HL-60 (cell line): Measurements from ENCODE around the gene NR5A2.

Experiments used
- DNase-seq, 2 experiments: peaks; one replicate each; pipeline ENCODE4 v3.0.0-alpha.2; 2010 to 2020; ENCODE audit warnings: low read depth in 1 of 2, low spot score in 1 of 2
- H3K27ac ChIP-seq: fragments of 250-450 bp; sonication (Bioruptor Pico); replicated peaks from 2 replicates; pipeline ENCODE4 v1.5.1; 2020; ENCODE audit warnings: mild to moderate bottlenecking, moderate library complexity
- H3K27me3 ChIP-seq: fragments of 250-450 bp; sonication (Bioruptor Pico); 2 replicates; pipeline ENCODE4 v1.5.1; 2021; ENCODE audit warnings: mild to moderate bottlenecking, moderate library complexity; ENCODE audit not compliant: insufficient read depth, poor library complexity, severe bottlenecking
- H3K4me3 ChIP-seq: replicated peaks from 2 replicates; pipeline ENCODE4 v1.5.1; 2011; ENCODE audit warnings: mild to moderate bottlenecking, control low read depth, low read length; ENCODE audit not compliant: insufficient read depth
- CTCF ChIP-seq: IDR thresholded peaks from one replicate; pipeline ENCODE4 v1.5.1; 2011; ENCODE audit warnings: low read length, control low read depth, inconsistent platforms; ENCODE audit not compliant: insufficient read depth
- GABPA ChIP-seq: IDR thresholded peaks from 2 replicates; pipeline ENCODE4 v1.6.1; 2012; ENCODE audit warnings: low read depth
- POLR2AphosphoS5 ChIP-seq: IDR thresholded peaks from 2 replicates; pipeline ENCODE4 v1.6.1; 2012; ENCODE audit warnings: low read depth
- REST ChIP-seq: IDR thresholded peaks from 2 replicates; pipeline ENCODE4 v1.6.1; 2012; ENCODE audit warnings: low read depth; ENCODE audit not compliant: insufficient replicate concordance
- SPI1 ChIP-seq: IDR thresholded peaks from 2 replicates; pipeline ENCODE4 v1.6.1; 2012; ENCODE audit warnings: low read depth, mild to moderate bottlenecking, borderline replicate concordance

The NR5A2 gene

GRCh38 chr1:200207711-200208126 lies 180.2 kb downstream of the NR5A2 start:
- DNase-seq: peak; percentile 21 to 26
- Histone ChIP-seq H3K27ac (no peak overlapping the region), H3K27me3 (no peaks in the 10 kb centered on the region), H3K4me3 (no peak overlapping the region)
- peak; percentile 63 for TF ChIP-seq POLR2AphosphoS5
- no peak for TF ChIP-seq GABPA
- no peak for TF ChIP-seq SPI1
- no peak for TF ChIP-seq CTCF
- no peak for TF ChIP-seq REST

GRCh38 chr1:200211157-200211556 lies 183.6 kb downstream of the NR5A2 start:
- no peak overlapping the region for H3K4me3 ChIP-seq
- no peaks in the 10 kb centered on the region for H3K27me3 ChIP-seq
- no peak for DNase-seq
- TF ChIP-seq SPI1: no peak
- no peak for TF ChIP-seq POLR2AphosphoS5
- TF ChIP-seq GABPA: no peak
- TF ChIP-seq CTCF: no peak
- TF ChIP-seq REST: no peak
- no peak overlapping the region for H3K27ac ChIP-seq

- TF ChIP-seq CTCF (no peak), SPI1 (no peak), GABPA (no peak), REST (no peak), POLR2AphosphoS5 (no peak)
- Histone ChIP-seq H3K27me3 (no peaks in the 10 kb centered on the region), H3K4me3 (no peak overlapping the region), H3K27ac (no peak overlapping the region)
- DNase-seq: no peak
Measured at GRCh38 chr1:200213392-200213791, 185.9 kb downstream of the NR5A2 start.
